K562 (cell line): ENCODE measurements around the gene PBX4. TPM values are rescaled to one million over a fixed set of nuclear protein-coding genes. Genes with fewer than 3 reads are reported as not detected.
A peak's percentile ranks its signal among the peaks of the same experiment; 100 is the strongest.

Source experiments
- ATAC-seq: fragments of 200-7000 bp; cut with Tn5 transposase; 3 replicates; pipeline ENCODE4 v1.9.1; 2020; ENCODE audit warnings: moderate library complexity
- BruUV-seq: library from RNA; stranded (reverse); fragments of 400-500 nt; replicated peaks from 2 replicates; lab custom pipeline; 2021; lab: Mats Ljungman, UMichigan
- CTCF ChIA-PET: fragments of 300-600 bp; formaldehyde crosslinking; extraction: SDS; loops from one replicate; lab custom pipeline; 2021; ENCODE audit warnings: low intra/inter-chr PET ratio; lab: Yijun Ruan, JAX
- POLR2A ChIA-PET: fragments of 300-600, 350-650 bp; sonication (Branson Sonifier 250); formaldehyde crosslinking; extraction: SDS; loops from one replicate; lab custom pipeline; 2021; ENCODE audit warnings: antibody characterized with exemption, inconsistent platforms; lab: Yijun Ruan, JAX
- DNase-seq, 4 experiments: peaks; one replicate each; pipeline versions ENCODE4 v3.0.0 to v3.0.0-alpha.2; 2011 to 2018; ENCODE audit warnings: low spot score in 3 of 4, mixed read lengths in 3 of 4; ENCODE audit errors: extremely low read depth in 1 of 4
- FAIRE-seq: peaks from 2 replicates; lab custom pipeline; 2011; peaks lifted over from hg19 to GRCh38; lab: Jason Lieb, UNC
- H2AFZ ChIP-seq: 2 replicates; pipeline ENCODE4 v1.6.0; 2011; ENCODE audit warnings: low read depth, low read length, control low read depth, inconsistent platforms
- H3K27ac ChIP-seq: fragments of 200-600 bp; 3 replicates; pipeline ENCODE4 v1.8.0; 2011; ENCODE audit warnings: low read depth, mild to moderate bottlenecking, control low read depth, inconsistent platforms, low read length, moderate library complexity, mixed read lengths; ENCODE audit errors: extremely low read depth
- H3K27me3 ChIP-seq, 2 experiments: fragments of 300-600 bp in 1 of 2; 2 replicates in 1 of 2; 3 replicates in 1 of 2; pipeline versions ENCODE4 v1.6.0 to v1.8.0; 2011; ENCODE audit warnings: inconsistent platforms in 2 of 2, low read length in 2 of 2, mild to moderate bottlenecking in 1 of 2, mixed read lengths in 1 of 2, moderate library complexity in 1 of 2; ENCODE audit not compliant: control insufficient read depth in 2 of 2, insufficient read depth in 2 of 2
- H3K36me3 ChIP-seq: fragments of 300-600 bp; 3 replicates; pipeline ENCODE4 v1.8.0; 2011; ENCODE audit warnings: mild to moderate bottlenecking, low read length, inconsistent platforms; ENCODE audit not compliant: control insufficient read depth, insufficient read depth
- H3K4me1 ChIP-seq, 2 experiments: fragments of 200-600 bp in 1 of 2; replicated peaks in 1 of 2; 2 replicates in 1 of 2; 3 replicates in 1 of 2; pipeline versions ENCODE4 v1.5.1 to v1.8.0; 2011; ENCODE audit warnings: inconsistent platforms in 2 of 2, low read length in 2 of 2, mild to moderate bottlenecking in 1 of 2, mixed read lengths in 1 of 2, moderate library complexity in 1 of 2; ENCODE audit not compliant: control insufficient read depth in 2 of 2, insufficient read depth in 2 of 2
- H3K4me2 ChIP-seq: 2 replicates; pipeline ENCODE4 v1.6.1; 2011; ENCODE audit warnings: low read length, control low read depth, inconsistent platforms, mixed read lengths; ENCODE audit not compliant: insufficient read depth
- H3K4me3 ChIP-seq: fragments of 200-600 bp; sonication (generic), shearing (Covaris generic); 2 replicates; pipeline ENCODE4 v1.5.1; 2016; ENCODE audit warnings: control low read depth, inconsistent platforms
- H3K79me2 ChIP-seq: fragments of 200-600 bp; 3 replicates; pipeline ENCODE4 v1.8.0; 2011; ENCODE audit warnings: low read length, inconsistent platforms; ENCODE audit not compliant: control insufficient read depth, insufficient read depth
- H3K9ac ChIP-seq, 2 experiments: 2 replicates each; pipeline versions ENCODE4 v1.6.0 to v1.6.1; 2011; ENCODE audit warnings: low read depth in 2 of 2, low read length in 2 of 2, control low read depth in 1 of 2, inconsistent platforms in 1 of 2, mild to moderate bottlenecking in 1 of 2, mixed read lengths in 1 of 2; ENCODE audit not compliant: insufficient read depth in 1 of 2
- H3K9me1 ChIP-seq: one replicate; pipeline ENCODE4 v1.6.0; 2011; ENCODE audit warnings: inconsistent platforms, mild to moderate bottlenecking, low read length, moderate library complexity; ENCODE audit not compliant: control insufficient read depth, insufficient read depth
- H3K9me3 ChIP-seq: replicated peaks from 2 replicates; pipeline ENCODE4 v1.5.1; 2011; ENCODE audit warnings: low read depth, low read length, inconsistent platforms; ENCODE audit not compliant: control insufficient read depth, insufficient read depth
- H4K20me1 ChIP-seq: replicated peaks from 2 replicates; pipeline ENCODE4 v1.6.1; 2011; ENCODE audit warnings: low read length, inconsistent platforms, mixed read lengths; ENCODE audit not compliant: control insufficient read depth, insufficient read depth
- ADNP ChIP-seq: fragments of 200-800 bp; sonication (Bioruptor generic); IDR thresholded peaks from 2 replicates; pipeline ENCODE4 v1.6.1; 2016; ENCODE audit warnings: missing genetic modification characterization, missing compliant biosample characterization
- BCOR ChIP-seq: fragments of 450-650 bp; IDR thresholded peaks from 2 replicates; pipeline ENCODE4 v1.6.1; 2016
- HDAC2 ChIP-seq: fragments of 450-650 bp; IDR thresholded peaks from 2 replicates; pipeline ENCODE4 v1.6.1; 2016; ENCODE audit warnings: mild to moderate bottlenecking
- KDM1A ChIP-seq, 2 experiments: fragments of 450-650 bp; IDR thresholded peaks; 2 replicates each; pipeline ENCODE4 v1.6.1; 2016; ENCODE audit warnings: mild to moderate bottlenecking in 2 of 2
- SMC3 ChIP-seq: conservative IDR thresholded peaks from 2 replicates; pipeline ENCODE4 v1.6.1; 2011; ENCODE audit warnings: low read depth, low read length, improper control_type of control experiment; ENCODE audit not compliant: insufficient read depth
- ZNF316 ChIP-seq: fragments of 450-650 bp; IDR thresholded peaks from 2 replicates; pipeline ENCODE4 v1.6.1; 2016
- WGBS: fragments of 100-300 bp; shearing (Covaris generic); methylation state at CpG from one replicate; pipeline ENCODE4 v1.1.6; 2016; ENCODE audit warnings: low coverage, mixed read lengths; ENCODE audit not compliant: insufficient coverage; ENCODE audit errors: missing lambda C conversion rate; 5-methylcytosine and 5-hydroxymethylcytosine counted together
- in situ Hi-C: fragments of 300-500 bp; cut with MboI; formaldehyde crosslinking; loops from 4 replicates; pipeline ENCODE4 v1.15.0; 2018; ENCODE audit warnings: inconsistent platforms, mixed read lengths
- intact Hi-C: fragments of 100-400 bp; cut with micrococcal nuclease; formaldehyde crosslinking; loops from 2 replicates; pipeline ENCODE4 v1.14.2; 2022
- polyA plus RNA-seq, 8 experiments: library from polyadenylated mRNA; depleted of rRNA in 4 of 8; stranded (reverse) in 5 of 8; unstranded in 3 of 8; fragments of >200 nt; fragmentation: Nextera tagmentation in 2 of 8; fragmentation: Illumina TruSeq in 1 of 8; extraction: Ambion mirVana in 2 of 8; extraction: Trizol in 1 of 8; gene quantifications; 2 replicates each; pipeline versions ENCODE4 v1.2.1 to v1.2.3, GENCODE V29; 2011 to 2014; ENCODE audit warnings: inconsistent platforms in 1 of 8, missing spikeins in 1 of 8
- total RNA-seq, 7 experiments: library from RNA; depleted of rRNA in 6 of 7; stranded (reverse); fragments of >200 nt in 6 of 7; fragmentation: Illumina TruSeq in 2 of 7; extraction: Trizol in 2 of 7; gene quantifications; 2 replicates each; pipeline versions ENCODE4 v1.2.1 to v1.2.3, GENCODE V29; 2011 to 2021; ENCODE audit warnings: low replicate concordance in 1 of 7
- TF ChIP-seq, protein P1 (sequence below): IDR thresholded peaks from 2 replicates; pipeline ENCODE4 v1.6.1; 2016; ENCODE audit warnings: missing genetic modification characterization, missing compliant biosample characterization
- TF ChIP-seq, protein P2 (sequence below): fragments of 450-650 bp; formaldehyde crosslinking; IDR thresholded peaks from 2 replicates; pipeline ENCODE4 v1.4.0; 2020; ENCODE audit warnings: mild to moderate bottlenecking, moderate library complexity

The PBX4 gene
- total and polyA plus RNA-seq, 9 of the 15 experiments (the other 6 are each of a cell fraction or from before 2014, with no cell fraction given), result 0.11 to 3.8 (median 1.6) TPM; not detected in 1

DNA sequence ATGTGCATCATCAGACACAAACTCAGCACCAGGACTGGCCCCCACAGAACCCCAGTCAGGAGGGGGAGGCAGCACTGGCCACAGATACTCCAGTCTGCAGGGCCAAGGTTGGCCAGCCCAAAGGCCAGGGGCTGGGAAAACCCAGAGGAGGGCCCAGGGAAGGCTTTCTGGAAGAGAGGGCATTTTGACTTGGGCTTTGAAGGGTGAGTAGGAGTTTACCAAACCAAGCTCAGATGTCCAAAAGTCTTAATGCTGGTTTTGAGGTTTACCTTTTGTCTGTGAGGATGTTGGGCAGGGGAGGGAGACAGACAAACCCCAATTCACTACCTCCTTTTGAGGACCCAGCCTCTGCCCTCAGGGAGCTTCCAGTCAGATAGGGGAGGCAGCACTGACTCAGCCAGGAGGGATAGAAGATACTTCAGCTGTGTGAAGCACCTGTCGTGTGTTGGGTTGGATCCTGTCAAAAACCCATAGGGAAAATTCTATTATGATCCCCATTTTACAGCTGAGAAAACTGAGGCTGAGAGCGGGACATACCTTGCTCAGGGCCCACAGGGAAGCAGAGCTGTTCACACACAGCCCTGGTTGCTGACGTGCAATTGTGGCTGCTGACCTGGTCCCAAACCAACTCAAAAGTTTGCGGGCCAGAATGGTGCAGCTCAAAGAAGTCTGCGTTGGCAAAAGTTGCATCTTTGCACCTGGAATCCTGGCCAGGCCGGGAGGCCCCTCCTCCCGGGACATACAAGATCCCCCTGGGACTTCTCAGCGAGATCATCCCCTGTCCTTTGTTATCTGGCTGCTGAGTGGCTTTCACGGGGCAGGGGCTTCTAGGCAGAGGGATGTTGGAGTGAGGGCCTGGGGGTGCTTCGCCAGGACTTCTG, 67.3 kb downstream of the PBX4 start:
- intact Hi-C loops, result loop anchor here (5.0 kb wide), 1 partner anchor 91 kb away; the partner anchor contains the start of gene GMIP
- Histone ChIP-seq H3K36me3 (no peaks in the 10 kb centered on the region), H3K4me3 (no peak overlapping the region), H2AFZ (no peak overlapping the region), H3K9ac (peak overlapping the region in 1 of 2 experiments; percentile 71; a peak in 1 of 4 replicates), H3K27me3 (peaks cover 3 to 41% of the 10 kb centered on the region in 2 experiments), H3K4me1 (peaks cover 0 to 37% of the 10 kb centered on the region in 2 experiments; a peak in 2 of 5 replicates), H3K4me2 (no peak overlapping the region), H4K20me1 (0 out of 2 replicates have a peak, but pooled peaks cover 5% of the 10 kb centered on the region), H3K27ac (no peak overlapping the region), H3K9me3 (no peaks in the 10 kb centered on the region), H3K9me1 (no peaks in the 10 kb centered on the region), H3K79me2 (no peaks in the 10 kb centered on the region)
- FAIRE-seq, result no peak
- TF ChIP-seq ZNF316, result peak; percentile 51; the same call in 1 of the 2 replicates
- no peak for TF ChIP-seq SMC3
- 0 out of 2 replicates have a peak, but pooled peaks have one; percentile 38 for TF ChIP-seq HDAC2
- peak; percentile 77 for TF ChIP-seq BCOR
- TF ChIP-seq, protein P1, sequence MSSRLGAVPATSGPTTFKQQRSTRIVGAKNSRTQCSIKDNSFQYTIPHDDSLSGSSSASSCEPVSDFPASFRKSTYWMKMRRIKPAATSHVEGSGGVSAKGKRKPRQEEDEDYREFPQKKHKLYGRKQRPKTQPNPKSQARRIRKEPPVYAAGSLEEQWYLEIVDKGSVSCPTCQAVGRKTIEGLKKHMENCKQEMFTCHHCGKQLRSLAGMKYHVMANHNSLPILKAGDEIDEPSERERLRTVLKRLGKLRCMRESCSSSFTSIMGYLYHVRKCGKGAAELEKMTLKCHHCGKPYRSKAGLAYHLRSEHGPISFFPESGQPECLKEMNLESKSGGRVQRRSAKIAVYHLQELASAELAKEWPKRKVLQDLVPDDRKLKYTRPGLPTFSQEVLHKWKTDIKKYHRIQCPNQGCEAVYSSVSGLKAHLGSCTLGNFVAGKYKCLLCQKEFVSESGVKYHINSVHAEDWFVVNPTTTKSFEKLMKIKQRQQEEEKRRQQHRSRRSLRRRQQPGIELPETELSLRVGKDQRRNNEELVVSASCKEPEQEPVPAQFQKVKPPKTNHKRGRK (tag), result no peak
- peak; percentile 61; the same call in 1 of the 2 replicates for TF ChIP-seq ADNP
- TF ChIP-seq KDM1A (IDR thresholded peaks at IDR 0.05), result peak; percentile 38 to 55; a peak in 1 of 4 replicates
- TF ChIP-seq, protein P2, sequence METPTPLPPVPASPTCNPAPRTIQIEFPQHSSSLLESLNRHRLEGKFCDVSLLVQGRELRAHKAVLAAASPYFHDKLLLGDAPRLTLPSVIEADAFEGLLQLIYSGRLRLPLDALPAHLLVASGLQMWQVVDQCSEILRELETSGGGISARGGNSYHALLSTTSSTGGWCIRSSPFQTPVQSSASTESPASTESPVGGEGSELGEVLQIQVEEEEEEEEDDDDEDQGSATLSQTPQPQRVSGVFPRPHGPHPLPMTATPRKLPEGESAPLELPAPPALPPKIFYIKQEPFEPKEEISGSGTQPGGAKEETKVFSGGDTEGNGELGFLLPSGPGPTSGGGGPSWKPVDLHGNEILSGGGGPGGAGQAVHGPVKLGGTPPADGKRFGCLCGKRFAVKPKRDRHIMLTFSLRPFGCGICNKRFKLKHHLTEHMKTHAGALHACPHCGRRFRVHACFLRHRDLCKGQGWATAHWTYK (CRISPR knock-in tag), result no peak
- POLR2A ChIA-PET, result interaction anchor here (0.7 to 1.9 kb wide), 4 partner anchors 20 to 68 kb away, joined by 3 to 7 read pairs (median 4); partner anchors contain the start of gene NDUFA13
- WGBS, result 20% methylated on average over 8 of the region's 10 CpGs
- no peak for ATAC-seq
- no TSS peak for BruUV-seq
- no peak for DNase-seq
- in situ Hi-C loops, result loop anchor here (10.0 kb wide), 1 partner anchor 404 kb away; no protein-coding TSS in a partner anchor
- CTCF ChIA-PET, result no interaction called here
